ENCODE data around the gene CEP128.
A peak's percentile ranks its signal among the peaks of the same experiment; 100 is the strongest.

CEP128 gene

GRCh38 chr14:80605536-80605935 lies 336.0 kb downstream of the CEP128 start:
- DNase-seq = no peak

- DNase-seq = no peak
Observed at GRCh38 chr14:80602946-80603345, 338.6 kb downstream of the CEP128 start.

- peak; percentile 53 to 76 for DNase-seq
Observed at GRCh38 chr14:80587096-80587724, 354.3 kb downstream of the CEP128 start.

GRCh38 chr14:80586131-80586530 lies 355.4 kb downstream of the CEP128 start:
- DNase-seq = no peak

GRCh38 chr14:80585506-80585835 lies 356.1 kb downstream of the CEP128 start:
- no peak for DNase-seq

GRCh38 chr14:80584744-80585505 lies 356.6 kb downstream of the CEP128 start:
- no peak for DNase-seq

- DNase-seq = no peak
Observed at GRCh38 chr14:80577599-80577998, 363.9 kb downstream of the CEP128 start.

GRCh38 chr14:80576401-80576800 lies 365.1 kb downstream of the CEP128 start:
- DNase-seq = no peak

- DNase-seq = no peak
Observed at GRCh38 chr14:80575763-80576162, 365.8 kb downstream of the CEP128 start.

GRCh38 chr14:80572666-80573065 lies 368.9 kb downstream of the CEP128 start:
- no peak for DNase-seq

GRCh38 chr14:80570930-80571298 lies 370.6 kb downstream of the CEP128 start:
- DNase-seq = no peak

- no peak for DNase-seq
Observed at GRCh38 chr14:80567905-80568536, 373.5 kb downstream of the CEP128 start.

GRCh38 chr14:80565001-80565400 lies 376.5 kb downstream of the CEP128 start:
- DNase-seq = no peak

- DNase-seq = no peak
Observed at GRCh38 chr14:80564051-80564450, 377.5 kb downstream of the CEP128 start.

- DNase-seq = no peak
Observed at GRCh38 chr14:80560800-80561657, 380.5 kb downstream of the CEP128 start.

GRCh38 chr14:80554139-80554538 lies 387.4 kb downstream of the CEP128 start:
- DNase-seq = no peak

- no peak for DNase-seq
Observed at GRCh38 chr14:80549141-80549540, 392.4 kb downstream of the CEP128 start.

GRCh38 chr14:80545935-80546854 lies 395.3 kb downstream of the CEP128 start:
- no peak for DNase-seq

- no peak for DNase-seq
Observed at GRCh38 chr14:80544366-80544765, 397.2 kb downstream of the CEP128 start.

GRCh38 chr14:80543211-80543610 lies 398.3 kb downstream of the CEP128 start:
- DNase-seq = no peak

GRCh38 chr14:80538633-80539375 lies 402.7 kb downstream of the CEP128 start:
- no peak for DNase-seq

All from Kasumi-1 (cell line).